Measurements from ENCODE around the gene EPHA6.

EPHA6 gene

GRCh38 chr3:97689962-97690361, 875.6 kb downstream of the EPHA6 start:
- in situ Hi-C loops (cut with HindIII; ENCODE audit: low sequenced_read_pairs): no loop called here

GRCh38 chr3:97691354-97691753, 877.0 kb downstream of the EPHA6 start:
- in situ Hi-C loops (cut with HindIII; ENCODE audit: low sequenced_read_pairs): no loop called here

GRCh38 chr3:97692389-97692788, 878.0 kb downstream of the EPHA6 start:
- in situ Hi-C loops (cut with HindIII; ENCODE audit: low sequenced_read_pairs): no loop called here

- in situ Hi-C loops (cut with HindIII; ENCODE audit: low sequenced_read_pairs): no loop called here
These were observed 878.4 kb downstream of the EPHA6 start for GRCh38 chr3:97692831-97693230.

GRCh38 chr3:97694876-97695275, 880.5 kb downstream of the EPHA6 start:
- in situ Hi-C loops (cut with HindIII; ENCODE audit: low sequenced_read_pairs): no loop called here

- in situ Hi-C loops (cut with HindIII; ENCODE audit: low sequenced_read_pairs): no loop called here
These were observed 884.3 kb downstream of the EPHA6 start for GRCh38 chr3:97698691-97699090.

- in situ Hi-C loops (cut with HindIII; ENCODE audit: low sequenced_read_pairs): no loop called here
These were observed 885.5 kb downstream of the EPHA6 start for GRCh38 chr3:97699889-97700288.

- in situ Hi-C loops (cut with HindIII; ENCODE audit: low sequenced_read_pairs): no loop called here
These were observed 891.4 kb downstream of the EPHA6 start for GRCh38 chr3:97705764-97706163.

GRCh38 chr3:97706226-97706625, 891.8 kb downstream of the EPHA6 start:
- in situ Hi-C loops (cut with HindIII; ENCODE audit: low sequenced_read_pairs): no loop called here

GRCh38 chr3:97711654-97712053, 897.3 kb downstream of the EPHA6 start:
- in situ Hi-C loops (cut with HindIII; ENCODE audit: low sequenced_read_pairs): no loop called here

- in situ Hi-C loops (cut with HindIII; ENCODE audit: low sequenced_read_pairs): no loop called here
These were observed 898.5 kb downstream of the EPHA6 start for GRCh38 chr3:97712919-97713318.

GRCh38 chr3:97713634-97714033, 899.2 kb downstream of the EPHA6 start:
- in situ Hi-C loops (cut with HindIII; ENCODE audit: low sequenced_read_pairs): no loop called here

GRCh38 chr3:97719156-97719821, 904.9 kb downstream of the EPHA6 start:
- in situ Hi-C loops (cut with HindIII; ENCODE audit: low sequenced_read_pairs): no loop called here

GRCh38 chr3:97720417-97720816, 906.0 kb downstream of the EPHA6 start:
- in situ Hi-C loops (cut with HindIII; ENCODE audit: low sequenced_read_pairs): no loop called here

GRCh38 chr3:97721446-97721845, 907.1 kb downstream of the EPHA6 start:
- in situ Hi-C loops (cut with HindIII; ENCODE audit: low sequenced_read_pairs): no loop called here

GRCh38 chr3:97736928-97737327, 922.5 kb downstream of the EPHA6 start:
- in situ Hi-C loops (cut with HindIII; ENCODE audit: low sequenced_read_pairs): no loop called here

- in situ Hi-C loops (cut with HindIII; ENCODE audit: low sequenced_read_pairs): no loop called here
These were observed 924.4 kb downstream of the EPHA6 start for GRCh38 chr3:97738761-97739160.

GRCh38 chr3:97742036-97742435, 927.6 kb downstream of the EPHA6 start:
- in situ Hi-C loops (cut with HindIII; ENCODE audit: low sequenced_read_pairs): no loop called here

GRCh38 chr3:97744289-97744688, 929.9 kb downstream of the EPHA6 start:
- in situ Hi-C loops (cut with HindIII; ENCODE audit: low sequenced_read_pairs): no loop called here

- in situ Hi-C loops (cut with HindIII; ENCODE audit: low sequenced_read_pairs): no loop called here
These were observed 949.4 kb downstream of the EPHA6 start for GRCh38 chr3:97763586-97764406.

GRCh38 chr3:97764407-97765238, 950.2 kb downstream of the EPHA6 start, which contains the start of gene ARL6:
Gene ARL6, plus strand, starts transcription at chr3:97764758. Its CDS starts 3,350 bp downstream, at chr3:97768108.
- in situ Hi-C loops (cut with HindIII; ENCODE audit: low sequenced_read_pairs): no loop called here

Measured in DLD1 (cell line).